Sciatic nerve (tissue), 2 donors: ENCODE data around the gene POLR2L. TPM values are rescaled to one million over a fixed set of nuclear protein-coding genes. Genes with fewer than 3 reads are reported as not detected.
A peak's percentile ranks its signal among the peaks of the same experiment; 100 is the strongest.

Source experiments
- ATAC-seq: fragments of 200-7000 bp; cut with Tn5 transposase; one replicate; pipeline ENCODE4 v1.9.1; 2020; ENCODE audit warnings: mild to moderate bottlenecking, moderate library complexity
- DNase-seq: peaks from one replicate; pipeline ENCODE4 v3.0.0-alpha.2; 2020; ENCODE audit warnings: low spot score
- intact Hi-C: fragments of 100-400 bp; cut with DNase I; formaldehyde crosslinking; loops from one replicate; pipeline ENCODE4 v1.14.2; 2022
- total RNA-seq: library from RNA; stranded (reverse); fragmentation: NEBNext Ultra II Directional; extraction: Animal tissue kit (Norgen Biotek cat#: 25700); gene quantifications from one replicate; pipeline ENCODE4 v1.2.1, GENCODE V29; 2021
- donor health status: DM: no; HTN: no; CAD: no.
- donor health status: DM: no; HTN: no; CAD: no.

The POLR2L gene
- total RNA-seq, 1 donor from 2014 or later: 85.2 TPM

- no peak for DNase-seq
- intact Hi-C loops: loop anchor here (10.0 kb wide), 1 partner anchor 1482 kb away; no protein-coding TSS in a partner anchor
- peak; percentile 6 for ATAC-seq
Observed at GRCh38 chr11:832529-833113, 9.7 kb downstream of the POLR2L start, which contains the start of gene CD151. Gene CD151, plus strand, starts transcription at chr11:832952. Its CDS starts 3,118 bp downstream, at chr11:836070.

DNA sequence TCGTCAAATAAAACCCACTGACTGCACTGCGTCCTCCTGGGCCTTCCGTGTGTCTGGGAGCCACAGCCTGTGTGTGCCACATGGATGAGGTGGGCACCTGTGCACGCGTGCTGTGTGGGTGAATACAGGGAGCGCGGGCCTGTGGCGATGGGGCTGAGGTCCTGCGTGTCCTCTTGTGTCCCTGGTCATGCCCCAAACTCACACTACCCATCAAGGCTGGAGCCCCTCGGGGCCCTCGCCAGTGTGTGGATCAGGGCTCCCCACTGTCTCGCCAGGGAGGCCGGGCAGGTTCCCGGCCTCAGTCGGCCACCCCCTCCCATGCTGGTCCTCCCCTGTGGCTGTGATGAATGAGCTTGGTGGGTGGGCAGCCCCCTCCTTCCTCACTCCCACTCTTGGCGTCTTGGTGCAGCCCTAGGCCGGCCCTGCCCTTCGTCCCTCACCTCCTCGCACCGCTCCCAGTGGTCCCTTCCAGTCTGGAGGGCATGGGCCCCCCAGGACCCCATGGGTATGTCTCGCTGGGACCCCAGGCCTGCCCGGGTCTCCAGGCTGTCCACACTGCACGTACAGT is 10.3 kb downstream of the POLR2L start:
- ATAC-seq (no peak), DNase-seq (no peak)
- intact Hi-C loops: loop anchor here (10.0 kb wide), 1 partner anchor 1483 kb away; no protein-coding TSS in a partner anchor

DNA sequence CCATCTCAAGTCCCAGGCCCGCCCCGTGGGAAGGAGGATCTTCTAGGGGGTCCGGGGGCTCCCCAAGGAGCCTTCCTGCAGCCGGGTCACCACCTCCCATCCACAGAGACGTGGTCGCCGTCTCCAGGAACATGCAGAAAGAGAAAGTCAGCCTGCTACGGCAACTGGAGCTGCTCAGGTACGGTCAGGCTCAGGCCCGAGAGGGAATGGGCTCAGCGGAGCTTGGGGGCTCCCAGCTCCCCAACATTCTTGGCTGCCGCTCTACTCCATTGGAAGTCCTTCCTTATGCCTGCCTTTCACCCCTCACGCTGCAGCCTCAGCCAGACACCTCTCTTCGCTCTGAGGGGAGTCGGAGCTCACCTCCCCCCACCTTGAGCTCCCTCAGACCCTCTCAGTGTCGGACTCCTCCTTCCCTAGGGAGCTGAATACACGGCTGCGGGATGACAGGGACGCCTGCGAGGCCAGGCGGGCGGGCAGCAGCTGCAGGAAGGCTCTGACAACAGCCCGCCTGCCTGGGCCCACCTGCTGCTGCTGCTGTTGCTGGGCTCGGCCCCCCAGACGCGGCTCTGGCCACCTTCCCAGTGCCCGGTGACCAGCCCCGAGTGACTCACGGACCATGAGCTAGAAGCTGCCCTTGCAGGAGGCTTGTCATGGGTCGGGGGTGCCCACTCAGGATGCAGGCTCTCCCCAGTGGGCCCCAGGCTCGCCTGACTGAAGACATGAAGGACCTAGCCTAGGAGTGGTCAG is 11.0 kb downstream of the POLR2L start:
- DNase-seq: no peak
- no peak for ATAC-seq

DNA sequence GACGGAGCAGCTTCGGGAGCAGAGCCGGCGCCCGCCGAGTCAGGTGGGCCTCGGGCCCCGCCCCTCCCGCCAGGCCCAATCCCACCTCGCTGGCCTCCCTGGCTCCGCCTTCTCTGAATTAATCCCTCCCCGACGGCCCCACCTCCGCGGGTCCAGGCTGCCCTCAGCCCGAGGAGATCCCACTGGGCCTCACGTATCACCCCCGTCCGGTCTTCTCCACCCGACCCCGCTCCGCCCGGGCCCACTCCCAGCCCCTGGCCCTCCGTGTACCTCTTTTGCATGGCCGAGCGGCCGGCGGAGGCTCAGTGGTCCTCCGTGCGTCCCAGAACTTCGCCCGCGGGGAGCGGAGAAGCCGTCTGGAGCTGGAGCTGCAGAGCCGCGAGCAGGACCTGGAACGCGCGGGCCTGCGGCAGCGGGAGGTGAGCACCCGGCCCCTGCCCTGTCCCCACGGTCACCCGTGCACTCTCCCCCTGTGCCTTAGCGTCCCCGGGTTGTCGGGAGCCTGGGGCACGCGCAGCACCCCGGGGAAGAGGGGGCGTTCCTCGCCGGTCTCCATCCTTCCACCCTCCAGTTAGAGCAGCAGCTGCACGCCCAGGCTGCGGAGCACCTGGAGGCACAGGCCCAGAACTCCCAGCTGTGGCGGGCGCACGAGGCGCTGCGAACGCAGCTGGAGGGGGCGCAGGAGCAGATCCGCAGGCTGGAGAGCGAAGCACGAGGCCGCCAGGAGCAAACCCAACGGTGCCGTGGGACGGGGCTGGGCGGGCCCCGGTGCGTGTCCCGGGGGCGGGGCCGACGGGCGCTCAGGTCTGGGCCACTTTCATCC is 11.8 kb downstream of the POLR2L start:
- intact Hi-C loops: loop anchor here (10.0 kb wide), 1 partner anchor 1484 kb away; no protein-coding TSS in a partner anchor
- ATAC-seq (peak; percentile 60), DNase-seq (peak; percentile 86)

More for the DNA sequence above, 11.0 kb downstream of the POLR2L start:
- intact Hi-C loops: loop anchor here (10.0 kb wide), 1 partner anchor 1484 kb away; no protein-coding TSS in a partner anchor

- ATAC-seq: no peak
Observed at GRCh38 chr11:829847-830294, 12.5 kb downstream of the POLR2L start.

GRCh38 chr11:829176-829846 is 13.0 kb downstream of the POLR2L start:
- ATAC-seq (no peak), DNase-seq (no peak)
- intact Hi-C loops: no loop called here

More at GRCh38 chr11:829847-830294, 12.5 kb downstream of the POLR2L start:
- intact Hi-C loops: loop anchor here (10.0 kb wide), 1 partner anchor 1485 kb away; no protein-coding TSS in a partner anchor
- DNase-seq: no peak

DNA sequence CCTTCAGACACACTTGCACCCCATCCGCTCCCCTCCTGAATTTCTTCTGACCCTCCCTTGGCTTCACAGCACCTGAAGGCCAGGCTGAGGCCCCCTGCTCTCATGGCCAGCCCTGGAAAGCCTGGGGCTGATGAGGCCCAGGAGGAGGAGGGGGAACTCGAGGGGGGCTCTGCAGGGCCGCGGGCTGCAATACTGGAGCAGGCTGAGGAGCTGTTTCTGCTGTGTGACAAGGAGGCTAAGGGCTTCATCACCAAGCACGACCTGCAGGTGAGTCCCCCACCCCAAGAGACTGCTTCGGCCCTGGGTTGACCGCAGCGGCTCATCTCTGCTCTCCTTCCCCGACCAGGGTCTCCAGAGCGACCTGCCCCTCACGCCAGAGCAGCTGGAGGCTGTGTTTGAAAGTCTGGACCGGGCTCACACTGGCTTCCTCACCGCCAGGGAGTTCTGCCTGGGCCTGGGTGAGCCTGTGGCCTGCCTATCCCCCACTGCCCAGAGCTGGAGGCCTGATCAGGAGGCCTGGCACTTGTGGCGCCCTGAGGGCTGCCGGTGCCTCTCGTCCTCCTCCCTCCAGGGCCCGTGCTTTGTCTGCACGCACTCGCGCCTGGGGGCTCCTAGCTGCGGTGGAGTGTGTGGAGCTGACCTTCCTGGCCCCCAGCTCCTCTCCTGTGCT is 13.7 kb downstream of the POLR2L start:
- no peak for DNase-seq
- no peak for ATAC-seq
- intact Hi-C loops: no loop called here

DNA sequence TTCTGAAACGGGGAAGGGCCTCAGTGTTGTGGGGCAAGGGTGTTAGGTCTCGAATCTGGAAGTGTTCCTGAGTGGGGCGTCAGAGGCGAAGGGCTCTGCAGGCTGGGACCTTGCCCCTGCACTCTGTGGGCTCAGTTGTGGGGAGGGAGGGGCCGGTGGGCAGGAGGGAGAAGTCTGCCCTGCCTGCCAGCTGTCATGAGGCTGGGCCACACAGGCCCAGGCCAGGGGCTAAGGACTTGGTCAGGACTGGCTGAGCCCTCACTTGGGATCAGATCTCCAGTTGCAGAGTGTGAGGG is 14.5 kb downstream of the POLR2L start, which contains the start of gene CRACR2B:
TSS of gene CRACR2B (plus strand) at position 23 of the 296 bp plus-strand sequence. CDS start 689 bp downstream, outside the sequence.
- no peak for DNase-seq
- ATAC-seq: no peak
- intact Hi-C loops: no loop called here

DNA sequence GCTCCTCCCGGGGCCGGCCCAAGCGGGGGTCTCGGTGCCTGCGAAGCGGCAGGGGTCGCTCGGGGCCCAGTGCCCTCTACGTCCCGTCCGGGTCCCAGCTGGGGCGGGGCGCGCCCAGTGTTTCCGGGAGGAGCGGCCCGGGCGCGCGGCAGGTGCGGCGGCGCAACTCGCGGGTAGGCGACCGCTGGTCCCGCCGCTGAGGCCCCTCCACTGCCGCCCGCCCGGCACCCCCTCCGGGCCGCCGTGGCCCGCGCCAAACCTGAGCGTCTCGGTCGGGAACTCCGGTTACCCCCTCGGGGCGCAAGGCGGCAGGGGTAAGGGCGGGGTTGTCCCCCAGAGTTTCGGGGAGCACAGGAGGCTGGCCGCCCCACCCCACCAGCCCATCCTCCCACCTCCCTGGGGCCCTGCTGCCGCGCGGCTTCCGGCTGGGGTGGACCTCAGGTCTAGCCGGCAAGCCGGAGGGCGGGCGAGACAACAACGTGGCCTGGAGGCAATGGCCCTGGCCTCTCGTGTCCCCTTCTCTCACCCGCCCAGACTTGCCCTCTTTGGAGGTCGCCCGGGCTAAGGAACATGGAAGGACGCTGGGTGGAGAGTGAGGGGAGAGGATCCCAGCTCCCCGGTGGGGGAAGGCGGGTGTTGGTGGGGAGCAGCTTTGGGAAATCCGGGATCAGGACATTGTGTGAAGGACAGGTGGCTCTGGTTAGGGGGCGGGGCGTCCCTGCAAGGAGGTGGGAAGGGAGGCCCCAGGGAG is 15.0 kb downstream of the POLR2L start:
- no peak for ATAC-seq

DNA sequence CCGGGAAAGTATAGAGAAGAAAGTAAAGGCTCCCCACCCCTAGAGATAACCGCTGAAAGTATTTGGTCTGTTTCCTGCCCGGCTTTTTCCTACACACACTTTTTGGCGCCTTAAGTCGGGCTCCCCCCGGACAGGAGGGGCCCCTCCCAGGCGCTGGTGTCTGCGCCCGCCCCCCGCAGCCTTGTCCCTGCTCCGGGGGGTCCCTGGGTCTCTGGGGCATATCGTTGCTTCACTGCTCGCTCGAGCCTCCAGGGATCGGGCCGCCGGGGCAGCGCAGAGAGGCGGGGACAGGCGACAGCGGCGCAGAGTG is 15.5 kb downstream of the POLR2L start:
- DNase-seq (no peak), ATAC-seq (no peak)
- intact Hi-C loops: no loop called here

More for the DNA sequence above, 15.0 kb downstream of the POLR2L start:
- intact Hi-C loops: no loop called here
- DNase-seq: no peak

DNA sequence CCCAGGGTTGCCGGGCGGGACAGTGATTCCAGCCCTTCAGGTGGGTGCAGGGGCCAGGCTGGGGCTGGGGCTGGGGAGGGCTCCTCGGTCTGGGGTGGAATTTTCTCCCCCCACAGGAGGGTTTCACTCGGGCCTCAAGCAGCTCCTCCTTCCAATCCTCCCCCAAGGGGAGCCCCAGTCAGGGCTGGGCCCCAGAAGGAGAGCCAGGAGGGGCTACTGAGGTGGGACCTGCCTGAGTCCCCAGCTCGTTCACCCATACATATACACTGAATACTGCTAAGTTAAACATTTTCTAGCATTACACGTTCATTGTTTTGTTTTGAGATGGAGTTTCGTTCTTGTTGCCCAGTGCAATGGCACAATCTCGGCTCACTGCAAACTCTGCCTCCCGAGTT is 16.1 kb downstream of the POLR2L start:
- no peak for DNase-seq
- ATAC-seq: no peak
- intact Hi-C loops: no loop called here

DNA sequence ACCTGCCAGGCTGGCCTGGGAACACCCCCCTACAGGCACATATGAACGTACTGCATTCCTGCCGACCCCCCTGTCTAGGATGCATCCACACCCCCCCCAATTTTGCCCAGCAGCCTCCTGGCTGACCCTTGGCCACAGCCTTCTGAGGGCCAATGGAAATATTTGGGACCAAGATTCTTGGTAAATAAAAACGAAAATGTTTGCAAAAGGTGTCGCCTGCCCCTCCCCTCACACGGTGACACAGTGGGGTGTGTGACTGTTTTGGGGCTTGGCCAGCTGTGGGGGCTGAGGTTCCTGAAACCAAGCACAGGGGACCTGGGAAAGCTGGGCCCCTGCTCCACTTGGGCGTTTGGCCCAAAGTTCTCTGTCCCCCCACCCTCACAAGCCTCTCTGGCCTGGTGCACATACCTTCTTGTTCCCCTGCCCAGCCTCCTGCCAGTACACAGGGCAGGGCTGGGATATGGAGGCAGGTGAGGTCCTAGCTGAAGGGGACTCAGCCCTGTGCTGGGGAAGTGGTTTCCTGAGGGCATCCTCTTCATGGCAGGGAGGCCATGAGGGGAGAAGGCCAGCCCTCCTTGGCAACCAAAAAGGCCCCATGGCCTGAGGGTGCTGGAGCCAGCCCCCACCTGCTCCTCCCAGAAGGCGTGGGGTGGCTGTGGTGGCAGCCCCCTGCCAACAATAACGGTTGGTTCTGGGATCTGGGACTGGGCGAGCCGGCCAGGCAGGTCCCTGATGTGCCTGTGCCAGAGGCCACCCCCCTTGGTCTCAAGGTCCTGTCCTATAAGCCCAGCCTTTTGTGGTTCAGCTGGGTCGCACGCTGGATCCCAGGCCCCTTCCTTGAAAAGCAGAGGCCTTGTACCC is 16.7 kb downstream of the POLR2L start:
- no peak for ATAC-seq
- intact Hi-C loops: no loop called here
- DNase-seq: no peak

DNA sequence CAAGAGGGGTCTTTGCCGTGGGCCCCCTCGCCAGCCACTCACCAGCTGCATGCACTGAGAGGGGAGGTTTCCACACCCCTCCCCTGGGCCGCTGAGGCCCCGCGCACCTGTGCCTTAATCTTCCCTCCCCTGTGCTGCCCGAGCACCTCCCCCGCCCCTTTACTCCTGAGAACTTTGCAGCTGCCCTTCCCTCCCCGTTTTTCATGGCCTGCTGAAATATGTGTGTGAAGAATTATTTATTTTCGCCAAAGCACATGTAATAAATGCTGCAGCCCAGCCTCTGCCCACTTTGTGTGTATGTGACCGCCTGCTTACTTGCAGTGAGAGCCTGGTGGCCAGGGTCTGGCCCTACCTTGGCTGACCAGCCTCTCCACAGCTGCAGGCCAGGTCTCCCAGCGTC is 17.4 kb downstream of the POLR2L start:
- intact Hi-C loops: no loop called here
- DNase-seq (no peak), ATAC-seq (no peak)

- intact Hi-C loops: no loop called here
- DNase-seq: no peak
- ATAC-seq: no peak
Observed at GRCh38 chr11:824292-824880, 17.9 kb downstream of the POLR2L start.

- no peak for ATAC-seq
- no peak for DNase-seq
- intact Hi-C loops: no loop called here
Observed at GRCh38 chr11:823441-824291, 18.7 kb downstream of the POLR2L start.
